ENCODE results near the gene PRDX5. TPM values are rescaled to one million over a fixed set of nuclear protein-coding genes. Genes with fewer than 3 reads are reported as not detected.

The PRDX5 gene
- total and polyA plus RNA-seq, 9 of the 15 experiments (the other 6 are each of a cell fraction or from before 2014, with no cell fraction given) = 40.8 to 327 (median 204) TPM

DNA sequence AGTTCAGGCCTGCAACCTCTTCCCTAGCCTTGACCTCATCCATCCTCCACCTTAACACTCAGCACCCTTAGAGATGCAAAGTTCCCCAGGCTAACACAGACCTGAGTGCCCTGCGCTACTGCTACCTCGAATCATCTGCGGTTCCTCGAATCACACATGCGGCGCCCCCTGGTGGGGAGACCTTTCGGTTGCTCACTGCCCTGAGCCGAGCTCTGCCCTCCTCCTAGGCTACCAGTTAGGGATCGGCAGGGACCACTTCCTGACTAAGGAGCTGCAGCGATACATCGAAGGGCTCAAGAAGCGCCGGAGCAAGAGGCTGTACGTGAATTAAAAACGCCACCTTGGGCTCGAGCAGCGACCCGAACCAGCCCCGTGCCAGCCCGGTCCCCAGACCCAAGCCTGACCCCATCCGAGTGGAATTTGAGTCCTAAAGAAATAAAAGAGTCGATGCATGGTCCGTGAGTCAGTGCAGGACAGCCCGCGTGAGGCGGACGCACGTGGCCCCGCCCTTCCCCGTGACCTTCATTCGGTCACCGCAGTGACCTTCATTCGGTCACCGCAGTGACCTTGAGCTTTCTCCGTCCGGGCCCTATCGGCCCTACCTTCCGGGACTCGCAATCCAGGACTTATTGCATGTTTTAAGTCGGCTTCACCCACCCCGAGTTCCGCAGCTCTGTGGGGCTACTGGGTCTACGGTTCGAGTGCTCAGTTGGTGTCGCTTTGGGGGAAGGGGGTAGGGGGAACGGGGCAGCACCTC lies 13.4 kb upstream of the PRDX5 start (continued):
- TF ChIP-seq, protein P1, sequence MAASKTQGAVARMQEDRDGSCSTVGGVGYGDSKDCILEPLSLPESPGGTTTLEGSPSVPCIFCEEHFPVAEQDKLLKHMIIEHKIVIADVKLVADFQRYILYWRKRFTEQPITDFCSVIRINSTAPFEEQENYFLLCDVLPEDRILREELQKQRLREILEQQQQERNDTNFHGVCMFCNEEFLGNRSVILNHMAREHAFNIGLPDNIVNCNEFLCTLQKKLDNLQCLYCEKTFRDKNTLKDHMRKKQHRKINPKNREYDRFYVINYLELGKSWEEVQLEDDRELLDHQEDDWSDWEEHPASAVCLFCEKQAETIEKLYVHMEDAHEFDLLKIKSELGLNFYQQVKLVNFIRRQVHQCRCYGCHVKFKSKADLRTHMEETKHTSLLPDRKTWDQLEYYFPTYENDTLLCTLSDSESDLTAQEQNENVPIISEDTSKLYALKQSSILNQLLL (CRISPR knock-in tag; IDR thresholded peaks at IDR 0.05; ENCODE audit: borderline replicate concordance) = no peak
- no peak for TF ChIP-seq ZNF316 (IDR thresholded peaks at IDR 0.05)
- TF ChIP-seq POLR2B (IDR thresholded peaks at IDR 0.05; ENCODE audit: low read depth, partially characterized antibody) = peak; percentile 55
- TF ChIP-seq, protein P2, sequence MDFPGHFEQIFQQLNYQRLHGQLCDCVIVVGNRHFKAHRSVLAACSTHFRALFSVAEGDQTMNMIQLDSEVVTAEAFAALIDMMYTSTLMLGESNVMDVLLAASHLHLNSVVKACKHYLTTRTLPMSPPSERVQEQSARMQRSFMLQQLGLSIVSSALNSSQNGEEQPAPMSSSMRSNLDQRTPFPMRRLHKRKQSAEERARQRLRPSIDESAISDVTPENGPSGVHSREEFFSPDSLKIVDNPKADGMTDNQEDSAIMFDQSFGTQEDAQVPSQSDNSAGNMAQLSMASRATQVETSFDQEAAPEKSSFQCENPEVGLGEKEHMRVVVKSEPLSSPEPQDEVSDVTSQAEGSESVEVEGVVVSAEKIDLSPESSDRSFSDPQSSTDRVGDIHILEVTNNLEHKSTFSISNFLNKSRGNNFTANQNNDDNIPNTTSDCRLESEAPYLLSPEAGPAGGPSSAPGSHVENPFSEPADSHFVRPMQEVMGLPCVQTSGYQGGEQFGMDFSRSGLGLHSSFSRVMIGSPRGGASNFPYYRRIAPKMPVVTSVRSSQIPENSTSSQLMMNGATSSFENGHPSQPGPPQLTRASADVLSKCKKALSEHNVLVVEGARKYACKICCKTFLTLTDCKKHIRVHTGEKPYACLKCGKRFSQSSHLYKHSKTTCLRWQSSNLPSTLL (IDR thresholded peaks at IDR 0.05) = no peak
- no peak for TF ChIP-seq PHTF2 (CRISPR knock-in tag; IDR thresholded peaks at IDR 0.05)
- TF ChIP-seq DMBX1 (CRISPR knock-in tag; IDR thresholded peaks at IDR 0.05; ENCODE audit: borderline replicate concordance) = no peak
- TF ChIP-seq, protein P3, sequence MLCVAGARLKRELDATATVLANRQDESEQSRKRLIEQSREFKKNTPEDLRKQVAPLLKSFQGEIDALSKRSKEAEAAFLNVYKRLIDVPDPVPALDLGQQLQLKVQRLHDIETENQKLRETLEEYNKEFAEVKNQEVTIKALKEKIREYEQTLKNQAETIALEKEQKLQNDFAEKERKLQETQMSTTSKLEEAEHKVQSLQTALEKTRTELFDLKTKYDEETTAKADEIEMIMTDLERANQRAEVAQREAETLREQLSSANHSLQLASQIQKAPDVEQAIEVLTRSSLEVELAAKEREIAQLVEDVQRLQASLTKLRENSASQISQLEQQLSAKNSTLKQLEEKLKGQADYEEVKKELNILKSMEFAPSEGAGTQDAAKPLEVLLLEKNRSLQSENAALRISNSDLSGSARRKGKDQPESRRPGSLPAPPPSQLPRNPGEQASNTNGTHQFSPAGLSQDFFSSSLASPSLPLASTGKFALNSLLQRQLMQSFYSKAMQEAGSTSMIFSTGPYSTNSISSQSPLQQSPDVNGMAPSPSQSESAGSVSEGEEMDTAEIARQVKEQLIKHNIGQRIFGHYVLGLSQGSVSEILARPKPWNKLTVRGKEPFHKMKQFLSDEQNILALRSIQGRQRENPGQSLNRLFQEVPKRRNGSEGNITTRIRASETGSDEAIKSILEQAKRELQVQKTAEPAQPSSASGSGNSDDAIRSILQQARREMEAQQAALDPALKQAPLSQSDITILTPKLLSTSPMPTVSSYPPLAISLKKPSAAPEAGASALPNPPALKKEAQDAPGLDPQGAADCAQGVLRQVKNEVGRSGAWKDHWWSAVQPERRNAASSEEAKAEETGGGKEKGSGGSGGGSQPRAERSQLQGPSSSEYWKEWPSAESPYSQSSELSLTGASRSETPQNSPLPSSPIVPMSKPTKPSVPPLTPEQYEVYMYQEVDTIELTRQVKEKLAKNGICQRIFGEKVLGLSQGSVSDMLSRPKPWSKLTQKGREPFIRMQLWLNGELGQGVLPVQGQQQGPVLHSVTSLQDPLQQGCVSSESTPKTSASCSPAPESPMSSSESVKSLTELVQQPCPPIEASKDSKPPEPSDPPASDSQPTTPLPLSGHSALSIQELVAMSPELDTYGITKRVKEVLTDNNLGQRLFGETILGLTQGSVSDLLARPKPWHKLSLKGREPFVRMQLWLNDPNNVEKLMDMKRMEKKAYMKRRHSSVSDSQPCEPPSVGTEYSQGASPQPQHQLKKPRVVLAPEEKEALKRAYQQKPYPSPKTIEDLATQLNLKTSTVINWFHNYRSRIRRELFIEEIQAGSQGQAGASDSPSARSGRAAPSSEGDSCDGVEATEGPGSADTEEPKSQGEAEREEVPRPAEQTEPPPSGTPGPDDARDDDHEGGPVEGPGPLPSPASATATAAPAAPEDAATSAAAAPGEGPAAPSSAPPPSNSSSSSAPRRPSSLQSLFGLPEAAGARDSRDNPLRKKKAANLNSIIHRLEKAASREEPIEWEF (CRISPR knock-in tag; IDR thresholded peaks at IDR 0.05) = no peak
- TF ChIP-seq, protein P4, sequence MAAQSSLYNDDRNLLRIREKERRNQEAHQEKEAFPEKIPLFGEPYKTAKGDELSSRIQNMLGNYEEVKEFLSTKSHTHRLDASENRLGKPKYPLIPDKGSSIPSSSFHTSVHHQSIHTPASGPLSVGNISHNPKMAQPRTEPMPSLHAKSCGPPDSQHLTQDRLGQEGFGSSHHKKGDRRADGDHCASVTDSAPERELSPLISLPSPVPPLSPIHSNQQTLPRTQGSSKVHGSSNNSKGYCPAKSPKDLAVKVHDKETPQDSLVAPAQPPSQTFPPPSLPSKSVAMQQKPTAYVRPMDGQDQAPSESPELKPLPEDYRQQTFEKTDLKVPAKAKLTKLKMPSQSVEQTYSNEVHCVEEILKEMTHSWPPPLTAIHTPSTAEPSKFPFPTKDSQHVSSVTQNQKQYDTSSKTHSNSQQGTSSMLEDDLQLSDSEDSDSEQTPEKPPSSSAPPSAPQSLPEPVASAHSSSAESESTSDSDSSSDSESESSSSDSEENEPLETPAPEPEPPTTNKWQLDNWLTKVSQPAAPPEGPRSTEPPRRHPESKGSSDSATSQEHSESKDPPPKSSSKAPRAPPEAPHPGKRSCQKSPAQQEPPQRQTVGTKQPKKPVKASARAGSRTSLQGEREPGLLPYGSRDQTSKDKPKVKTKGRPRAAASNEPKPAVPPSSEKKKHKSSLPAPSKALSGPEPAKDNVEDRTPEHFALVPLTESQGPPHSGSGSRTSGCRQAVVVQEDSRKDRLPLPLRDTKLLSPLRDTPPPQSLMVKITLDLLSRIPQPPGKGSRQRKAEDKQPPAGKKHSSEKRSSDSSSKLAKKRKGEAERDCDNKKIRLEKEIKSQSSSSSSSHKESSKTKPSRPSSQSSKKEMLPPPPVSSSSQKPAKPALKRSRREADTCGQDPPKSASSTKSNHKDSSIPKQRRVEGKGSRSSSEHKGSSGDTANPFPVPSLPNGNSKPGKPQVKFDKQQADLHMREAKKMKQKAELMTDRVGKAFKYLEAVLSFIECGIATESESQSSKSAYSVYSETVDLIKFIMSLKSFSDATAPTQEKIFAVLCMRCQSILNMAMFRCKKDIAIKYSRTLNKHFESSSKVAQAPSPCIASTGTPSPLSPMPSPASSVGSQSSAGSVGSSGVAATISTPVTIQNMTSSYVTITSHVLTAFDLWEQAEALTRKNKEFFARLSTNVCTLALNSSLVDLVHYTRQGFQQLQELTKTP (IDR thresholded peaks at IDR 0.05; ENCODE audit: low read depth in 1 of 2, partially characterized antibody in 2 of 2) = peak in 1 of 2 experiments; percentile 81
- TF ChIP-seq KDM1A (IDR thresholded peaks at IDR 0.05) = no peak
- no peak for TF ChIP-seq NFXL1 (CRISPR knock-in tag; IDR thresholded peaks at IDR 0.05)
- peak; percentile 51; the same call in 1 of the 2 replicates for TF ChIP-seq ZNF589 (CRISPR knock-in tag; IDR thresholded peaks at IDR 0.05; ENCODE audit: low read depth)
- no peak for TF ChIP-seq ZNF239 (CRISPR knock-in tag; IDR thresholded peaks at IDR 0.05)
- TF ChIP-seq SIN3B (IDR thresholded peaks at IDR 0.05; ENCODE audit: low read depth) = peak; percentile 75
- peak; percentile 44; the same call in 1 of the 2 replicates for TF ChIP-seq CBX1 (IDR thresholded peaks at IDR 0.05; ENCODE audit: low read depth)
